Fibroblast of pulmonary artery (primary cell): ENCODE data around the gene PRKAA1.

Experiments
- DNase-seq: peaks from one replicate; pipeline ENCODE4 v3.0.0-alpha.2; 2010; ENCODE audit warnings: low read depth
- H3K4me3 ChIP-seq: replicated peaks from 2 replicates; pipeline ENCODE4 v1.5.1; 2011; ENCODE audit warnings: low read depth, mild to moderate bottlenecking, control low read depth, low read length, moderate library complexity
- TF ChIP-seq, protein P1 (sequence below): IDR thresholded peaks from 2 replicates; pipeline ENCODE4 v1.5.1; 2011; ENCODE audit warnings: mild to moderate bottlenecking, control low read depth, low read length, inconsistent platforms; ENCODE audit errors: missing control alignments

The PRKAA1 gene

DNA sequence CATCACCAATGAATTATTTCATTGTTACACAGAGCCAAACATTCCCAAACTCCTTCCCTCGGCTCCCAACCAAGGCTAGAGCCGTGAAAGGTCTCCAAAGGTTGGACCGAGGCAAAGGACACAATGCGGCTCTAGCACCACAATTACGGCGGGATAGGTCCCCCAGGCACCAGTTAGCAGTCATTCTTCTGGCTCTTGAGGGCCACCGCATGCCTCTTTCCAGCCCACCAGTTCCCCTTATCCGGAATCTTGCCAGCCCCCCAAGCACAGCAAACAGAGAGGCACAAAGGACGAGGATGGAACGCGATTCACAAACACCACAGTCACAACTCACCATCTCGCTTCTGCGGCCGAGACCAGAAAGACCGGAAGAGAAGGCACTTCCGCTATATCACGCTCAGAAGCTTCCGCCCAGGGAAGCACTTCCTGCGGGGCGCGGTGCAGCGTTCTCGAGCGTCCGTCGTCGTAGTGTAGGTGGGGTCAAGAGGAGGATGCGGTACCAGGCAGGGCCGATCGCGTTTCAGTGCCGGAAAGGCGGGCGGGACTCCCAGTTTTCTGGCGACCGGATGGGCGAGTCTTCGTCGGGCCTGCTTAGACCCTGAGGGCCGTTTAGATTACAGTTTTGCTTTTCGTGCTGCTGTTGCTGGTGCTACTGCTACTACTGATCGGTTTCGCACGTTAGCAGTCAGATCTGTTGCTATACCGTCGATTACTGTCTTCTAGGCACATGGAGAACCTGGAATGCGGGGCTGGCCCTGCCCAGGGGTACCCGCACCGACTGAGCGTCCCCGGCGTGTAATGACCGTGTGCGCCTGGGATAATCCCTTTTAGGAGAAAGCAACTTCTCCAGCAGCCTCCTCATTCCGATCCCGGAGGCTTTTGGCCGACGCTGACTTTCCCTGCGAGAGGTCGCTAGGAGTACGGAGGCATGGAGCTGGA, 36.9 kb upstream of the PRKAA1 start, which contains the start of gene RPL37:
RPL37 (minus strand) TSS at position 374 of the 939 bp plus-strand sequence; CDS start at position 337, 37 bp downstream.
- TF ChIP-seq, protein P1, sequence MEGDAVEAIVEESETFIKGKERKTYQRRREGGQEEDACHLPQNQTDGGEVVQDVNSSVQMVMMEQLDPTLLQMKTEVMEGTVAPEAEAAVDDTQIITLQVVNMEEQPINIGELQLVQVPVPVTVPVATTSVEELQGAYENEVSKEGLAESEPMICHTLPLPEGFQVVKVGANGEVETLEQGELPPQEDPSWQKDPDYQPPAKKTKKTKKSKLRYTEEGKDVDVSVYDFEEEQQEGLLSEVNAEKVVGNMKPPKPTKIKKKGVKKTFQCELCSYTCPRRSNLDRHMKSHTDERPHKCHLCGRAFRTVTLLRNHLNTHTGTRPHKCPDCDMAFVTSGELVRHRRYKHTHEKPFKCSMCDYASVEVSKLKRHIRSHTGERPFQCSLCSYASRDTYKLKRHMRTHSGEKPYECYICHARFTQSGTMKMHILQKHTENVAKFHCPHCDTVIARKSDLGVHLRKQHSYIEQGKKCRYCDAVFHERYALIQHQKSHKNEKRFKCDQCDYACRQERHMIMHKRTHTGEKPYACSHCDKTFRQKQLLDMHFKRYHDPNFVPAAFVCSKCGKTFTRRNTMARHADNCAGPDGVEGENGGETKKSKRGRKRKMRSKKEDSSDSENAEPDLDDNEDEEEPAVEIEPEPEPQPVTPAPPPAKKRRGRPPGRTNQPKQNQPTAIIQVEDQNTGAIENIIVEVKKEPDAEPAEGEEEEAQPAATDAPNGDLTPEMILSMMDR = no peak
- H3K4me3 ChIP-seq = peak within 1 kb of the TSS; percentile 94
- peak; percentile 98 for DNase-seq

DNA sequence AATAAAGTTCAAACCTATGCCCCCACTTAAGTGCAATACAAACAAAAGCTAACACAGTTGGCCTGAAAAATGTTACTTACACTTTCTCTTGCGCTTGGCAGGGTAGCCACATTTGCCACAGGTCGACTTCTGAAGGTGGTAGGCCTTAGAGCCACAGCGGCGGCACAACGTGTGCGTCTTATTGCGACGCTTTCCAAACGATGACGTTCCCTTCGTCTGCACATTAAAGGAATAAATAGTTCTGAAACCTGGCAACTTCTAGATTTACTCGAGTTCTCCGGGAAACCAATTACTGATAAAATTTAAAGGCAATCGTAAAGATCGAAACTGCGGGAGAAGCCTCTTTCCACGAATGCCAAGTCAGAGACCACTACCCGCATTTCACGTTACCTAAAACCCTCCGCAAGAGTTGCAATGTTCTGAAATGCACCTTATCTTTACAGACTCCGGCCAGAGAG, 36.2 kb upstream of the PRKAA1 start:
- peak overlapping the region; percentile 94 for H3K4me3 ChIP-seq
- DNase-seq = peak; percentile 45
- TF ChIP-seq, protein P1 = no peak

DNA sequence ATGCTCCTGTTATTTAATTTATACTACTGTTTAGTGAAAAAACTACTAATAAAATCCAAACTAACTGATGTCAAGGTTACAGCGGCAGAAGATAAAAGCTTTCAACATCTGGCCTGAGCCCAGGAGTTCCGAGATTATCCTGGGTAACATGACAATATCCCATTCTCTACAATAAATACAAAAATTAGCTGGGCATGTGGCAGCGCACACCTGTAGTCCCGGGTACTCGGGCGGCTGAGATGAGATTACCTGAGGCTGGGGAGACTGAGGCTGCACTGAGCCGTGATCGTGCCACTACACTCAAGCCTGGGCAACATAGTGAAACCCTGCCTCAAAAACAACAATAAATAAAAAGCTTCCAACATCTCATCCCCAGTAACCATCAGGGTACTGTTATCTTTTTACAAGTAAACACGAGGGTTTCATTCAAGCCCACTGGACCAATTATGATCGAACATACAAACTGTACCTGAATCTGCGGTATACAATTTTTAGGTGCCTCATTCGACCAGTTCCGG, 35.6 kb upstream of the PRKAA1 start:
- peak overlapping the region; percentile 94 for H3K4me3 ChIP-seq
- TF ChIP-seq, protein P1 = no peak
- DNase-seq = no peak

DNA sequence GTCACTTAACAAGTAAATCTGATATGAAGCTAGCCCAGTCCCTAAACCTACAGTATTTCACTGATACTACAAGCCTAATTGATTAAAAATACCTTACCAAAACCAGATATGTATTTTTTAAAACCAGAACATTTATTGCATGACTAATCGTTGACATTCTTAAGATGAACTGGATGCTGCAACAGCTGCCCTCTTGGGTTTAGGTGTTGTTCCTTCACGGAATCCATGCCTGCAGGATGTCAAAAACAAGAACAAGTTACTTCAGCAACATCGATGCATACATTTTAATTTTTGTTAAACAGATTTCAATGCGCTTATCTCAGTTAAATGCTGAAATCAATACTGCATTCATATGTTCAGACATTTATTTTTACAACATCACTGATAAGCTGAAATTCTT, 34.2 kb upstream of the PRKAA1 start:
- no peak for DNase-seq
- H3K4me3 ChIP-seq = peak overlapping the region; percentile 94

DNA sequence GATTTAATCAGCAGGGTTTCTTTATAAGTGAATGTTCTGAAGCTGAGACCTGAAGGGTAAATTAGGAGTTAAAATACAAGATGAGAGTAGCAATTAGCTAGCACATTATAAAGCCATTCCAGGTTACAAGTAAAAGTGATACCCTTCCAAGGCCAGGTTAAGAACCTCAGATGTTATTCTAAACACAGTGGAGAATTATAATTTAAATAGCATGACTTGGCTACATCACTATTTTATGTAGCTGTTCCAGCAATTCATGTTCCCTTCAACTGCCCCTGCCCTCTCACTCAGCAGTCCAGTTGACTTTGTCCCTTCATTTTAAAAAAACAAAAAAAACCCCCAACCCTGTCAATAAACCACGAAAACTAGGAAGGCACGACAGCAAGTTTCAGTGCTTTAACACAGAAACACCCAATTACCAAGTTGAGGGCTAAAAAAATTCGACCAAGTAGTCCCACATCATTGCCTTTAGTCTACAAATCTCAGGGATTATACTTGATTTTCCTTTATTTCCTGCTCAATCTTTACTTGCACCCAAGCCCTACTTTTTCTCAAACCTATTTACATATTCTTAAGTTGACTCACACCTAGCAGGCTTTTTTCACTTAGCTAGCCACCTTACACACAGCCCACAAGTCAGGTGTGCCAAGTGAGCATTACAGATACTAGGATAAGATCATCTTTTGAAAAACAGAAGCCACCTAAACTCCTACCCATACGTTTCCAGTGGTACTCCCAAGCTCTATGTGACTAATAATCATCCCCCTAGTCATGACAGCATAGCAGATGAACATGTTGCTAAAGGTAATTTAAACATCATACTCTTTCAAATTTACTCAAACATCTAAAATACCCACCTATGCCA, 33.4 kb upstream of the PRKAA1 start:
- H3K4me3 ChIP-seq = no peak overlapping the region
- TF ChIP-seq, protein P1 = no peak
- no peak for DNase-seq

More for the DNA sequence above, 34.2 kb upstream of the PRKAA1 start:
- TF ChIP-seq, protein P1 = no peak

DNA sequence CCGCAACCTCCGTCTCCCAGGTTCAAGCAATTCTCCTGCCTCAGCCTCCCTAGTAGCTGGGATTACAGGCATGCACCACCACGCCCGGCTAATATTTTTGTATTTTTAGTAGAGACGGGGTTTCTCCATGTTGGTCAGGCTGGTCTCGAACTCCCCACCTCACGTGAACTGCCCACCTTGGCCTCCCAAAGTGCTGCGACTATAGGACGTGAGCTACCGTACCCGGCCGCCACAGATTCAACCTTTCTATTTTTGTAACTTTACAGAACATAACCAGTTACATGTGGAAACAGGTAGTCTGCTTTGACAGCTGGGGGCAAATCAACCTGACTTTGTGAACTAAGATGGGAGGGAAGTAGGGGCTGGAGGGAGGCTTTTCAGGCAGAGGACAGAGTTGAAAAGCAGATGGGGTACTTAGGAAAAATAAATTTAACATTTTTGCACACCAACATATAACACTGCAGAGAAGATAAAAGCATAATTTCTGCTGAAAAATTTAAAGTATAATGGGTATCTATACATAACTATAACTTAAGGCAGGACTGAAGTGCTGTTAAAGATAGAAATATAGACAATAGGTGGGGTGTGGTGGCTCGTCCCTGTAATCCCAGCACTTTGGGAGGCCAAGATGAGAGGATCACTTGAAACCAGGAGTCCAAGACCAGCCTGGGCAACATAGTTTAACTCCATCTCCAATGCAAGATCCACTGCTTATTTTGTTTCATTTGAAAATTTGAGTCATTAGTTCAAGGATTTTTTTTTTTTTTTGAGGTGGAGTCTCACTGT, 31.8 kb upstream of the PRKAA1 start:
- DNase-seq = no peak
- H3K4me3 ChIP-seq = no peak overlapping the region
- TF ChIP-seq, protein P1 = no peak
